Ishikawa (cell line): Measurements from ENCODE around the gene CIROP.

Source experiments
- RAD21 ChIP-seq: IDR thresholded peaks from 2 replicates; pipeline ENCODE4 v1.6.1; 2012; ENCODE audit warnings: low read depth
- TAF1 ChIP-seq: IDR thresholded peaks from 2 replicates; pipeline ENCODE4 v1.6.1; 2012; ENCODE audit warnings: low read depth, mild to moderate bottlenecking

- no peak for TF ChIP-seq TAF1
- no peak for TF ChIP-seq RAD21
These were observed 41.1 kb upstream of the CIROP start for GRCh38 chr14:23145794-23146350.
